Activated T-cell treated with anti-CD3 and anti-CD28 coated beads for 24 hours (primary cell): Measurements from ENCODE around the gene TEP1.
"Not testable (repeated sequence)": the region's sequence is repeated elsewhere in the genome, so short reads cannot be mapped to it uniquely, and the experiment has no call there.

Source experiments
- DNase-seq: peaks from one replicate; pipeline ENCODE4 v3.0.0-alpha.2; 2020; ENCODE audit warnings: low read depth

Gene TEP1

GRCh38 chr14:20341032-20341431 is 72.3 kb downstream of the TEP1 start:
- not testable (repeated sequence) for DNase-seq

- DNase-seq: no peak
These were observed 79.3 kb downstream of the TEP1 start for GRCh38 chr14:20334017-20334416.

- no peak for DNase-seq
These were observed 79.8 kb downstream of the TEP1 start for GRCh38 chr14:20333494-20333841.

- DNase-seq: peak; percentile 45
These were observed 80.4 kb downstream of the TEP1 start, which contains the start of gene CCNB1IP1 for GRCh38 chr14:20332788-20333493. CCNB1IP1 (minus strand) TSS chr14:20333279; CDS start chr14:20316523, 16,756 bp downstream.

- no peak for DNase-seq
These were observed 80.9 kb downstream of the TEP1 start for GRCh38 chr14:20332431-20332787.

- no peak for DNase-seq
These were observed 82.2 kb downstream of the TEP1 start for GRCh38 chr14:20331053-20331613.

- no peak for DNase-seq
These were observed 83.9 kb downstream of the TEP1 start for GRCh38 chr14:20329355-20329754.

- DNase-seq: no peak
These were observed 84.6 kb downstream of the TEP1 start for GRCh38 chr14:20328705-20329104.

- no peak for DNase-seq
These were observed 86.1 kb downstream of the TEP1 start for GRCh38 chr14:20327005-20327869.

GRCh38 chr14:20317720-20318119 is 95.6 kb downstream of the TEP1 start:
- DNase-seq: no peak
